ENCODE results near the gene BYSL.

- peak; percentile 4 for TF ChIP-seq CTCF (IDR thresholded peaks at IDR 0.05)
- peak; percentile 17 for TF ChIP-seq EZH2phosphoT487 (IDR thresholded peaks at IDR 0.05)
Measured at GRCh38 chr6:41940759-41941279, 19.5 kb downstream of the BYSL start.
